Activated CD8-positive, alpha-beta memory T cell treated with anti-CD3 and anti-CD28 coated beads for 36 hours (primary cell): ENCODE data around the gene WDR7. TPM values are rescaled to one million over a fixed set of nuclear protein-coding genes. Genes with fewer than 3 reads are reported as not detected.
"Not testable (repeated sequence)": the region's sequence is repeated elsewhere in the genome, so short reads cannot be mapped to it uniquely, and the experiment has no call there.

Source experiments
- CTCF ChIA-PET: fragments of 350-600 bp; sonication (Branson Sonifier 250); formaldehyde crosslinking; loops from one replicate; lab custom pipeline; 2021; ENCODE audit warnings: antibody characterized with exemption; lab: Charles Lee
- POLR2A ChIA-PET: fragments of 350-600 bp; sonication (Branson Sonifier 250); formaldehyde crosslinking; loops from one replicate; lab custom pipeline; 2021; ENCODE audit warnings: antibody characterized with exemption; lab: Charles Lee
- total RNA-seq, 2 experiments: library from RNA; stranded (reverse); gene quantifications; one replicate each; pipeline ENCODE4 v1.2.3, GENCODE V29; 2021

WDR7 gene
- total RNA-seq, 2 experiments from 2014 or later = 14.8 to 18.5 TPM

GRCh38 chr18:56647951-56648893, 2.9 kb upstream of the WDR7 start:
- CTCF ChIA-PET = interaction anchor here (1.3 kb wide), 1 partner anchor 9 kb away, joined by 4 read pairs; the partner anchor contains the start of gene TXNL1
- POLR2A ChIA-PET = no interaction called here

GRCh38 chr18:56649996-56650395, 1.2 kb upstream of the WDR7 start:
- ChIA-PET CTCF (no interaction called here), POLR2A (interaction anchor here (0.9 to 2.6 kb wide), 2 partner anchors 10 to 17 kb away, joined by 3 to 12 read pairs; no protein-coding TSS in a partner anchor)

GRCh38 chr18:56651771-56652092, 573 bp downstream of the WDR7 start:
- ChIA-PET CTCF (interaction anchor here (1.1 kb wide), 1 partner anchor 14 kb away, joined by 4 read pairs; the partner anchor contains the start of gene TXNL1), POLR2A (interaction anchor here (1.3 to 2.6 kb wide), 2 partner anchors 12 to 14 kb away, joined by 9 to 12 read pairs; partner anchors contain the start of gene TXNL1)

- ChIA-PET POLR2A (no interaction called here), CTCF (no interaction called here)
Observed at GRCh38 chr18:56652802-56653201, 1.6 kb downstream of the WDR7 start.

- POLR2A ChIA-PET, CTCF ChIA-PET: not testable (repeated sequence)
Observed at GRCh38 chr18:56654280-56654679, 3.1 kb downstream of the WDR7 start.

- ChIA-PET POLR2A (no interaction called here), CTCF (no interaction called here)
Observed at GRCh38 chr18:56658261-56658660, 7.1 kb downstream of the WDR7 start.

GRCh38 chr18:56659111-56659510, 8.0 kb downstream of the WDR7 start:
- ChIA-PET CTCF (no interaction called here), POLR2A (no interaction called here)

GRCh38 chr18:56660655-56661054, 9.5 kb downstream of the WDR7 start:
- ChIA-PET POLR2A (no interaction called here), CTCF (no interaction called here)

GRCh38 chr18:56661360-56662062, 10.4 kb downstream of the WDR7 start:
- ChIA-PET CTCF (no interaction called here), POLR2A (no interaction called here)

GRCh38 chr18:56662063-56662408, 10.9 kb downstream of the WDR7 start:
- POLR2A ChIA-PET = no interaction called here
- CTCF ChIA-PET = interaction anchor here (0.6 kb wide), 1 partner anchor 1207 kb away, joined by 6 read pairs; no protein-coding TSS in a partner anchor

- ChIA-PET CTCF (interaction anchor here (0.6 kb wide), 1 partner anchor 1207 kb away, joined by 6 read pairs; no protein-coding TSS in a partner anchor), POLR2A (no interaction called here)
Observed at GRCh38 chr18:56662502-56662901, 11.3 kb downstream of the WDR7 start.

GRCh38 chr18:56662902-56663301, 11.7 kb downstream of the WDR7 start:
- ChIA-PET POLR2A (no interaction called here), CTCF (interaction anchor here (0.6 kb wide), 1 partner anchor 1208 kb away, joined by 6 read pairs; no protein-coding TSS in a partner anchor)

GRCh38 chr18:56672391-56672790, 21.2 kb downstream of the WDR7 start:
- POLR2A ChIA-PET = no interaction called here
- CTCF ChIA-PET = no interaction called here

GRCh38 chr18:56672981-56673380, 21.8 kb downstream of the WDR7 start:
- ChIA-PET POLR2A (no interaction called here), CTCF (no interaction called here)

- ChIA-PET POLR2A (interaction anchor here (0.6 kb wide), 1 partner anchor 47 kb away, joined by 3 read pairs; no protein-coding TSS in a partner anchor), CTCF (no interaction called here)
Observed at GRCh38 chr18:56676639-56677038, 25.5 kb downstream of the WDR7 start.

- POLR2A ChIA-PET = no interaction called here
- CTCF ChIA-PET = no interaction called here
Observed at GRCh38 chr18:56678836-56679565, 27.8 kb downstream of the WDR7 start.

GRCh38 chr18:56684277-56684676, 33.1 kb downstream of the WDR7 start:
- ChIA-PET POLR2A (no interaction called here), CTCF (no interaction called here)

GRCh38 chr18:56691530-56691929, 40.4 kb downstream of the WDR7 start:
- ChIA-PET CTCF (no interaction called here), POLR2A (no interaction called here)

GRCh38 chr18:56696966-56697365, 45.8 kb downstream of the WDR7 start:
- CTCF ChIA-PET = no interaction called here
- POLR2A ChIA-PET = no interaction called here

- ChIA-PET CTCF (no interaction called here), POLR2A (no interaction called here)
Observed at GRCh38 chr18:56702946-56703345, 51.8 kb downstream of the WDR7 start.
